GM12891 (cell line): ENCODE results near the gene TENM4.

Source experiments
- POLR2A ChIP-seq: IDR thresholded peaks from 2 replicates; pipeline ENCODE4 v1.6.1; 2011; ENCODE audit warnings: low read depth, low read length, control low read depth
- TAF1 ChIP-seq: IDR thresholded peaks from 2 replicates; pipeline ENCODE4 v1.6.1; 2011; ENCODE audit warnings: low read depth, low read length, control low read depth

DNA sequence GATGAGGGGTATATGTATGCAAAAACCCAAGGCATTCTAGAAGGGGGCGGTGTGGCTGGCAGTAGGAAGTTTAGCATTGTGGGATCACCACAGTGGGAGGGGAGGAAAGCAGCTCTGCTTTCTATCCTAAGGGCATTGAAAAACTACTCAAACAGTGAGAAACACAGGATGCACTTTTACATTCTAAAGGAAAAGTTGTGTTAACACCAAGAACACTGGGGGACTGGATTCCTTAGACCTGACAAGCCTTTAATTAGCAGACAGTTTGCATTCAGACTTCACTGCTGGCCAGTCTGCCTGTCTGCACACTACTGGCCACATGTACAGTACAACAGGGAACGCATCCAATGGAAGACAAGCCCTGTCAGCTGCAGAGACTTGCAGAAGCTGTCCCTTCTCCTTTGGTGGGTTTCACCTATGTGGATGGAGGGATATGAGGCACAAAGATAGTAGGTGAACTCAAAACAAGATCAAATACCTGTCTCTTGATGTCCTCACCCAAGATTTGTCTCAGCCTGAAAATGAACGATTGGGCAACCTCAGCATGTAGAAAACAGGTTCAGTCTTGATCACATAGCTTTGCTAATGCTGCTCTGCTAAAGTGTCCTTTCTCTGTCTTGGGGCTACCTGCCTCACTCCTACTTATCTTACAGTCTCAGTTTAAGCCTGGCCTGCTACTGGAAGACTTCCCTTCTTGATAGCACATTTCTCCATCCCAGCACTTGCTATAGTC, 64.8 kb downstream of the TENM4 start:
- TF ChIP-seq POLR2A (no peak), TAF1 (no peak)
